DOHH2 (cell line): Measurements from ENCODE around the gene SLC7A6OS.

Experiments
- CTCF ChIP-seq: fragments of 200-600 bp; sonication (generic); IDR thresholded peaks from one replicate; pipeline ENCODE4 v1.5.1; 2014; ENCODE audit warnings: antibody characterized with exemption, mild to moderate bottlenecking, low read depth, low read length; ENCODE audit not compliant: poor library complexity, severe bottlenecking
- EZH2phosphoT487 ChIP-seq: fragments of 200-600 bp; sonication (generic); IDR thresholded peaks from 2 replicates; pipeline ENCODE4 v1.6.1; 2017; ENCODE audit warnings: borderline replicate concordance, mild to moderate bottlenecking, antibody characterized with exemption, low read length, moderate library complexity, mixed read lengths

GRCh38 chr16:68288252-68288650 lies 22.5 kb downstream of the SLC7A6OS start:
- TF ChIP-seq CTCF (no peak), EZH2phosphoT487 (no peak)
